Activated CD4-positive, alpha-beta T cell treated with anti-CD3 and anti-CD28 coated beads, Interleukin-2, amount 10 ng/mL, durations not matched to agents 7 days and 5 days (primary cell): ENCODE measurements around the gene STX10. TPM values are rescaled to one million over a fixed set of nuclear protein-coding genes. Genes with fewer than 3 reads are reported as not detected.

ENCODE experiments used
- CTCF ChIA-PET: fragments of 350-600 bp; sonication (Branson Sonifier 250); formaldehyde crosslinking; loops from one replicate; lab custom pipeline; 2021; ENCODE audit warnings: antibody characterized with exemption; lab: Charles Lee
- POLR2A ChIA-PET: fragments of 350-600 bp; sonication (Branson Sonifier 250); formaldehyde crosslinking; loops from one replicate; lab custom pipeline; 2021; ENCODE audit warnings: antibody characterized with exemption; lab: Charles Lee
- DNase-seq: peaks from one replicate; pipeline ENCODE4 v3.0.0-alpha.2; 2020
- H3K27ac Mint-ChIP-seq: one replicate; pipeline ENCODE4 v1.8.0; 2021; ENCODE audit warnings: mild to moderate bottlenecking, moderate library complexity, mixed read lengths
- H3K27me3 Mint-ChIP-seq: one replicate; pipeline ENCODE4 v1.8.0; 2021; ENCODE audit warnings: mixed read lengths
- H3K36me3 Mint-ChIP-seq: one replicate; pipeline ENCODE4 v1.8.0; 2021; ENCODE audit warnings: low read depth, mixed read lengths
- H3K4me1 Mint-ChIP-seq: one replicate; pipeline ENCODE4 v1.8.0; 2021; ENCODE audit warnings: mixed read lengths
- H3K4me3 Mint-ChIP-seq: one replicate; pipeline ENCODE4 v1.8.0; 2021; ENCODE audit warnings: mild to moderate bottlenecking, moderate library complexity, mixed read lengths
- H3K9me3 Mint-ChIP-seq: one replicate; pipeline ENCODE4 v1.8.0; 2021; ENCODE audit warnings: mixed read lengths
- total RNA-seq, 2 experiments: library from RNA; stranded (reverse); gene quantifications; one replicate each; pipeline ENCODE4 v1.2.3, GENCODE V29; 2021

The STX10 gene
- total RNA-seq, 2 experiments from 2014 or later: 62.3 to 65.0 TPM

DNA sequence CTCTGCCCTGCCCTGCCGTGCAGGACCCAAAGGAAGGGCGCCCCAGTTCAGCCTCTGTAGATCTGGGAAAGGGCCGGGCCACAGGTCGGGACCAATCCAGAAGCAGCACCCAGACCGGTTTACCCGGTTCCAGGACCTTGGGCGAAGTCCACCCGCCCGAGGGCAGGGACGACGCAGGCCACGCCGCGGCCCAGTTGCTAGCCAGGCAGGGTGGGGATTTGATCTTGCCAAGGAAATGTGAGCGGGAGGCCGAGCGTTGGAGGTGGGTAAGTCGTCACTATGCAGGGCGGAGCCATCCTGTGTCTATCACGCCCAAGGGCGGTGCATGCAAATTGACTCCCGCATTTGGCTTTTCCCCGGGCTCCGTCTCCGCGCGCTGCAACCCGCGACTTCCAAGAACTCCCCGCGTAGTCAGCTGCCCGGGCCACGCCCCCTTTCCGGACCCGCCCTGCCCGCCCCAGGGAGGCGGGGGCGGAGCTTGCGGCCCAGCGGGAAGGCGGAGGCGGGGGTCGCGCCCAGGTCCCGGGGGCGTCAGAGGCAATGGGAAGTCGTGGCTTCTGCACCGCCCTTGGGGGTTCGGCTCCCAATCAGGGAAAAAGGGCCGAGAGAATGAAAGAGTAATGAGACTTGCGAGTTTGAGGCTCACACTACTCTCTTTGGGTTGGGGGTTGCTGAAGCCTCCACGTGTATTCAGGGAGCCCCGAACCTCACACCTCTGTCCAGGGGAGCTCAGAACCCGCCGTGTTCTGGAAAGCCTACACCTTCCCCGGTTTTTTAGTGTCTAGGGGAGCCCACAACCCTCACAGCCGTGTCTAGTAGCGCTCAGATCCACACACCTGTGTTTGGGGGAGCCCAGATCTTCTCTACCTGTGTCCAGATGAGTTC is 12.8 kb upstream of the STX10 start:
- DNase-seq: peak; percentile 94
- Mint-ChIP-seq H3K27me3 (no peaks in the 10 kb centered on the region), H3K4me3 (peak overlapping the region; percentile 91), H3K36me3 (peaks cover 14% of the 10 kb centered on the region), H3K9me3 (no peaks in the 10 kb centered on the region), H3K4me1 (peaks cover 68% of the 10 kb centered on the region), H3K27ac (peak overlapping the region; percentile 98)
- ChIA-PET CTCF (interaction anchor here (1.1 to 3.0 kb wide), 5 partner anchors 8 to 69 kb away, joined by 3 to 11 read pairs (median 5); partner anchors contain the start of genes IER2 and STX10), POLR2A (interaction anchor here (0.6 to 1.3 kb wide), 3 partner anchors 8 to 291 kb away, joined by 3 to 7 read pairs (median 4); no protein-coding TSS in a partner anchor)

DNA sequence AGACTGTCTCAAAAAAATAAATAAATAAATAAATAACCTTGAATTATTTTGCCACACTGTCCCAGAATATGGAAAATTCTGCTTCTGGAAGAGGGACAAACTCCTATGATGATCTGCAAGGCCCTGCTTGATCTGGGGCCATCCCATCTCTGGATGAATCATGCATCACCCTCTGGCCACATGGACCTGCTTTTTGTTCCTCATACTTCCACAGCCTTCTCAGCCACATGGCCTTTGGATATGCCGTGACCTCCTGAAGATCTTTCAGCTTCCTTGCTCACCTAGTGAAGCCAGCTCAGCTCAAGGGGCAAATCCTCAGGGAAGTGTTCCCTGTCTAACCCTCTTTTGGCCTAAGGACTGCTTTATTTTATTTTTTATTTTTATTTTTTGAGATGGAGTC is 10.4 kb upstream of the STX10 start:
- H3K36me3 Mint-ChIP-seq: peaks cover 13% of the 10 kb centered on the region
- ChIA-PET POLR2A (no interaction called here), CTCF (no interaction called here)
- no peak for DNase-seq
- H3K9me3 Mint-ChIP-seq: no peaks in the 10 kb centered on the region
- no peaks in the 10 kb centered on the region for H3K27me3 Mint-ChIP-seq
- H3K4me1 Mint-ChIP-seq: peaks cover 67% of the 10 kb centered on the region
- peak overlapping the region; percentile 43 for H3K4me3 Mint-ChIP-seq
- H3K27ac Mint-ChIP-seq: no peak overlapping the region

DNA sequence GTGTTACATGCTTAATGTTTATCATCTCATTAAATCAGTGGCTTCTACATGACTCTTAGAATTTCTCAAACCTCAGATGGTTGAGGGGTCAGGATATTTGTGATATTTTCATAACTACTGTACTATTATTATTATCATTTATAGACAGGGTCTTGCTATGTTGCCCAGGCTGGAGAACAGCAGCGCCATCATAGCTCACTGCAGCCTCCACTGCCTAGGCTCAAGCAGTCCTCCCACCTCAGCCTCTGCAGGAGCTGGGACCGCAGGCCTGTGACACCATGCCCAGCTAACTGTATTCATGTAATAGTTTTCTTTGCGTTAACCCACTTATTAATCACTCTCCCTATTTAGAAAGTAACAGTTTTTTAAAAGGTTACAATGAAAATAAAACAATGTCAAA is 9.5 kb upstream of the STX10 start:
- Mint-ChIP-seq H3K27me3 (no peaks in the 10 kb centered on the region), H3K4me1 (peaks cover 59% of the 10 kb centered on the region), H3K9me3 (no peaks in the 10 kb centered on the region), H3K36me3 (peaks cover 20% of the 10 kb centered on the region), H3K27ac (peak overlapping the region; percentile 48), H3K4me3 (no peak overlapping the region)
- CTCF ChIA-PET: no interaction called here
- POLR2A ChIA-PET: no interaction called here
- no peak for DNase-seq

GRCh38 chr19:13155472-13156359 is 5.5 kb upstream of the STX10 start:
- peak; percentile 79 for DNase-seq
- peaks cover 40% of the 10 kb centered on the region for H3K4me1 Mint-ChIP-seq
- ChIA-PET CTCF (interaction anchor here (0.8 to 1.5 kb wide), 8 partner anchors 8 to 52 kb away, joined by 3 to 7 read pairs (median 4); no protein-coding TSS in a partner anchor), POLR2A (interaction anchor here (0.6 to 1.4 kb wide), 3 partner anchors 8 to 1338 kb away, joined by 3 to 7 read pairs (median 6); no protein-coding TSS in a partner anchor)
- peaks cover 37% of the 10 kb centered on the region for H3K36me3 Mint-ChIP-seq
- H3K9me3 Mint-ChIP-seq: no peaks in the 10 kb centered on the region
- H3K4me3 Mint-ChIP-seq: peak overlapping the region; percentile 97
- H3K27me3 Mint-ChIP-seq: no peaks in the 10 kb centered on the region
- peak overlapping the region; percentile 100 for H3K27ac Mint-ChIP-seq

- H3K27me3 Mint-ChIP-seq: no peaks in the 10 kb centered on the region
- peaks cover 35% of the 10 kb centered on the region for H3K4me1 Mint-ChIP-seq
- CTCF ChIA-PET: interaction anchor here (0.8 to 1.5 kb wide), 8 partner anchors 9 to 51 kb away, joined by 3 to 7 read pairs (median 4); no protein-coding TSS in a partner anchor
- H3K9me3 Mint-ChIP-seq: no peaks in the 10 kb centered on the region
- DNase-seq: peak; percentile 78
- peaks cover 34% of the 10 kb centered on the region for H3K36me3 Mint-ChIP-seq
- H3K4me3 Mint-ChIP-seq: peak overlapping the region; percentile 97
- POLR2A ChIA-PET: interaction anchor here (0.6 to 1.4 kb wide), 4 partner anchors 9 to 1339 kb away, joined by 3 to 7 read pairs (median 6); no protein-coding TSS in a partner anchor
- peak overlapping the region; percentile 100 for H3K27ac Mint-ChIP-seq
Observed at GRCh38 chr19:13154911-13155471, 4.8 kb upstream of the STX10 start.

- ChIA-PET CTCF (interaction anchor here (1.1 kb wide), 2 partner anchors 10 to 27 kb away, joined by 5 to 7 read pairs; no protein-coding TSS in a partner anchor), POLR2A (interaction anchor here (0.8 to 1.4 kb wide), 2 partner anchors 10 to 24 kb away, joined by 6 to 7 read pairs; no protein-coding TSS in a partner anchor)
- peak; percentile 61 for DNase-seq
- Mint-ChIP-seq H3K27me3 (no peaks in the 10 kb centered on the region), H3K9me3 (no peaks in the 10 kb centered on the region), H3K36me3 (peaks cover 32% of the 10 kb centered on the region), H3K4me3 (peak overlapping the region; percentile 97), H3K27ac (peak overlapping the region; percentile 100), H3K4me1 (peaks cover 34% of the 10 kb centered on the region)
Observed at GRCh38 chr19:13154241-13154778, 4.1 kb upstream of the STX10 start.

- H3K27ac Mint-ChIP-seq: peak overlapping the region; percentile 100
- peaks cover 32% of the 10 kb centered on the region for H3K36me3 Mint-ChIP-seq
- peak overlapping the region; percentile 97 for H3K4me3 Mint-ChIP-seq
- peaks cover 38% of the 10 kb centered on the region for H3K4me1 Mint-ChIP-seq
- CTCF ChIA-PET: interaction anchor here (2.0 kb wide), 2 partner anchors 10 to 14 kb away, joined by 10 to 11 read pairs; no protein-coding TSS in a partner anchor
- H3K9me3 Mint-ChIP-seq: no peaks in the 10 kb centered on the region
- POLR2A ChIA-PET: interaction anchor here (1.5 to 1.7 kb wide), 2 partner anchors 8 to 54 kb away, joined by 3 to 5 read pairs; no protein-coding TSS in a partner anchor
- DNase-seq: no peak
- no peaks in the 10 kb centered on the region for H3K27me3 Mint-ChIP-seq
Observed at GRCh38 chr19:13153569-13154240, 3.5 kb upstream of the STX10 start.

GRCh38 chr19:13152974-13153568 is 2.9 kb upstream of the STX10 start:
- Mint-ChIP-seq H3K4me3 (peak overlapping the region; percentile 97), H3K4me1 (peaks cover 35% of the 10 kb centered on the region), H3K9me3 (no peaks in the 10 kb centered on the region), H3K36me3 (peaks cover 26% of the 10 kb centered on the region), H3K27me3 (no peaks in the 10 kb centered on the region), H3K27ac (peak overlapping the region; percentile 100)
- POLR2A ChIA-PET: interaction anchor here (0.6 to 1.7 kb wide), 9 partner anchors 8 to 853 kb away, joined by 3 to 5 read pairs (median 3); partner anchors contain the start of gene RFX1
- DNase-seq: peak; percentile 97
- CTCF ChIA-PET: interaction anchor here (1.1 to 2.0 kb wide), 7 partner anchors 8 to 175 kb away, joined by 3 to 11 read pairs (median 5); no protein-coding TSS in a partner anchor

DNA sequence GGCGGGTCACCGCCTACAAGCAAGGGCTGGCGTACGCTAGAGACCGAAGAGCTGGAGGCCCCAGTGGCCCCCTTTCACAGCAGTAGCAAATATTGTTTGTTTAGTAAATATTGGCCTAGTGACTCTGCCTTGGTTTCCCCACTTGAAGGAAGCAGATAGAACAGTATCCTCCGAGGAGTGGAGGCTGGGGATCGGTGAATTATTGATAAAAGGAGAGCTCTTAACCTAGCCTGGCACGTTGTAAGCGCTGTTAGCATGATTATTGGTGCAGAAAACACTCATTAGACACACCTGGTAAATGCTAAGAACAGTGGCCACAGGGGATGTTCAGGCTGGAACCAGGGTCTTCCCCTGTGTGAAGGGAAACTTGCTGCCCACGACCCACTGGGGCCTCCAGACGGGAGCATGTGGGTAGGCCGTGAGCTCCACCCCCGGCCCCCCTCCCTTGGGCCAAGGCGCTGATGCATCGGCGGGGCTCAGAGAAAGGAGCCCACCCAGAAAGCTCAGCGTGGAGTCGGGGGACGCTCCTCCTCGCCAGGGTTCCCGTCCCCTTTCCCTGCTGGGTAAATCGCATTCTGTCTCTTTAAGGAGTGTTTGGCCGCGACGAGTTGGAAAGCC is 2.3 kb upstream of the STX10 start:
- no peak for DNase-seq
- Mint-ChIP-seq H3K4me3 (peak overlapping the region; percentile 97), H3K9me3 (no peaks in the 10 kb centered on the region), H3K27me3 (no peaks in the 10 kb centered on the region), H3K27ac (peak overlapping the region; percentile 100), H3K36me3 (peaks cover 26% of the 10 kb centered on the region), H3K4me1 (peaks cover 30% of the 10 kb centered on the region)
- ChIA-PET POLR2A (interaction anchor here (0.6 to 1.7 kb wide), 10 partner anchors 9 to 854 kb away, joined by 3 to 5 read pairs (median 3); partner anchors contain the start of gene RFX1), CTCF (interaction anchor here (0.6 to 2.0 kb wide), 10 partner anchors 9 to 685 kb away, joined by 3 to 11 read pairs (median 4); no protein-coding TSS in a partner anchor)
